ENCODE results near the gene CNGA1. TPM values are rescaled to one million over a fixed set of nuclear protein-coding genes. Genes with fewer than 3 reads are reported as not detected.

Gene CNGA1
- 0.91 TPM in 1 of 2 replicates, not detected in the other for total RNA-seq

GRCh38 chr4:48016141-48017107 lies at the start of gene CNGA1, which contains the start of gene NIPAL1:
Gene CNGA1 (minus strand): TSS chr4:48016681. CDS start chr4:47952689, 63,992 bp downstream.
Gene NIPAL1 (plus strand): TSS chr4:48016772. CDS start chr4:48016840, 68 bp downstream.

GRCh38 chr4:47914220-47914925 lies 102.1 kb downstream of the CNGA1 start, which contains the start of gene NFXL1:
Gene NFXL1 (minus strand): TSS chr4:47914583. CDS start chr4:47914203, 380 bp downstream.

Other genes with a start within 250 kb of the CNGA1 start
- 0.48 and 0.78 TPM in 2 replicates for gene CORIN, start 178.6 kb downstream of the CNGA1 start, total RNA-seq
- 5.0 and 22.4 TPM in 2 replicates for gene NFXL1, start 102.1 kb downstream of the CNGA1 start, total RNA-seq
- gene NIPAL1, start 91 bp upstream of the CNGA1 start, total RNA-seq: 3.4 TPM in 1 of 2 replicates, not detected in the other
- gene TXK, start 117.6 kb upstream of the CNGA1 start, total RNA-seq: 1.6 TPM in 1 of 2 replicates, not detected in the other

All from epithelial cell of alveolus of lung (primary cell).